Activated T-helper 2 cell treated with anti-CD3 and anti-CD28 coated beads, Interferon-gamma antibody, Interleukin-2, Interleukin-4, amounts not matched to agents 10 μg/mL and 5 μg/mL and 100 μg/mL, durations not matched to agents 14 hours and 24 hours and 36 hours (primary cell): ENCODE measurements around the gene DTWD2. TPM values are rescaled to one million over a fixed set of nuclear protein-coding genes. Genes with fewer than 3 reads are reported as not detected.
"Not testable (repeated sequence)": the region's sequence is repeated elsewhere in the genome, so short reads cannot be mapped to it uniquely, and the experiment has no call there.

Source experiments
- DNase-seq: peaks from one replicate; pipeline ENCODE4 v3.0.0; 2021; ENCODE audit warnings: low spot score
- H3K27ac Mint-ChIP-seq: one replicate; pipeline ENCODE4 v1.8.0; 2021; ENCODE audit warnings: mixed read lengths
- H3K27me3 Mint-ChIP-seq: one replicate; pipeline ENCODE4 v1.8.0; 2021; ENCODE audit warnings: low read depth, mixed read lengths
- H3K36me3 Mint-ChIP-seq: one replicate; pipeline ENCODE4 v1.8.0; 2021; ENCODE audit warnings: low read depth, mixed read lengths
- H3K4me1 Mint-ChIP-seq: one replicate; pipeline ENCODE4 v1.8.0; 2021; ENCODE audit warnings: low read depth, mixed read lengths
- H3K4me3 Mint-ChIP-seq: one replicate; pipeline ENCODE4 v1.8.0; 2021; ENCODE audit warnings: low read depth, mild to moderate bottlenecking, moderate library complexity, mixed read lengths
- H3K9me3 Mint-ChIP-seq: one replicate; pipeline ENCODE4 v1.8.0; 2021; ENCODE audit warnings: mixed read lengths
- intact Hi-C: fragments of 100-400 bp; cut with micrococcal nuclease; formaldehyde crosslinking; loops from one replicate; pipeline ENCODE4 v1.15.1; 2023
- total RNA-seq: library from RNA; stranded (reverse); gene quantifications from 2 replicates; pipeline ENCODE4 v1.2.3, GENCODE V29; 2022

DTWD2 gene
- total RNA-seq, 1 donor from 2014 or later, result 2.3 TPM

GRCh38 chr5:118875131-118875530 is 113.2 kb downstream of the DTWD2 start:
- DNase-seq, result no peak
- Mint-ChIP-seq H3K27me3 (no peaks in the 10 kb centered on the region), H3K4me1 (no peaks in the 10 kb centered on the region), H3K9me3 (peaks cover 31% of the 10 kb centered on the region), H3K36me3 (no peaks in the 10 kb centered on the region), H3K27ac (no peak overlapping the region), H3K4me3 (no peak overlapping the region)
- intact Hi-C loops, result no loop called here

GRCh38 chr5:118873417-118873816 is 114.9 kb downstream of the DTWD2 start:
- peaks cover 31% of the 10 kb centered on the region for H3K9me3 Mint-ChIP-seq
- H3K27ac Mint-ChIP-seq, result no peak overlapping the region
- no peak overlapping the region for H3K4me3 Mint-ChIP-seq

GRCh38 chr5:118863345-118863744 is 125.0 kb downstream of the DTWD2 start:
- Mint-ChIP-seq H3K27ac (no peak overlapping the region), H3K9me3 (no peaks in the 10 kb centered on the region), H3K4me1 (no peaks in the 10 kb centered on the region), H3K4me3 (no peak overlapping the region), H3K27me3 (no peaks in the 10 kb centered on the region), H3K36me3 (no peaks in the 10 kb centered on the region)
- DNase-seq, result no peak
- intact Hi-C loops, result no loop called here

More at GRCh38 chr5:118873417-118873816, 114.9 kb downstream of the DTWD2 start:
- no peak for DNase-seq
- no peaks in the 10 kb centered on the region for H3K27me3 Mint-ChIP-seq
- no peaks in the 10 kb centered on the region for H3K4me1 Mint-ChIP-seq
- intact Hi-C loops, result no loop called here
- H3K36me3 Mint-ChIP-seq, result no peaks in the 10 kb centered on the region

GRCh38 chr5:118862596-118862995 is 125.8 kb downstream of the DTWD2 start:
- H3K27me3 Mint-ChIP-seq, result no peaks in the 10 kb centered on the region
- H3K27ac Mint-ChIP-seq, result no peak overlapping the region
- H3K4me3 Mint-ChIP-seq, result no peak overlapping the region
- H3K9me3 Mint-ChIP-seq, result no peaks in the 10 kb centered on the region
- intact Hi-C loops, result no loop called here
- H3K36me3 Mint-ChIP-seq, result no peaks in the 10 kb centered on the region
- H3K4me1 Mint-ChIP-seq, result no peaks in the 10 kb centered on the region
- DNase-seq, result no peak

GRCh38 chr5:118857700-118858099 is 130.6 kb downstream of the DTWD2 start:
- H3K27ac Mint-ChIP-seq, result no peak overlapping the region

GRCh38 chr5:118854819-118855218 is 133.5 kb downstream of the DTWD2 start:
- no peak overlapping the region for H3K27ac Mint-ChIP-seq
- H3K4me1 Mint-ChIP-seq, result no peaks in the 10 kb centered on the region
- H3K36me3 Mint-ChIP-seq, result no peaks in the 10 kb centered on the region
- DNase-seq, result no peak
- H3K27me3 Mint-ChIP-seq, result no peaks in the 10 kb centered on the region
- H3K9me3 Mint-ChIP-seq, result peaks cover 5% of the 10 kb centered on the region
- no peak overlapping the region for H3K4me3 Mint-ChIP-seq
- intact Hi-C loops, result no loop called here

More at GRCh38 chr5:118857700-118858099, 130.6 kb downstream of the DTWD2 start:
- DNase-seq, result no peak
- Mint-ChIP-seq H3K4me1 (no peaks in the 10 kb centered on the region), H3K36me3 (no peaks in the 10 kb centered on the region), H3K4me3 (no peak overlapping the region), H3K9me3 (no peaks in the 10 kb centered on the region), H3K27me3 (no peaks in the 10 kb centered on the region)
- intact Hi-C loops, result no loop called here

GRCh38 chr5:118851785-118852184 is 136.6 kb downstream of the DTWD2 start:
- H3K9me3 Mint-ChIP-seq, H3K4me1 Mint-ChIP-seq, H3K4me3 Mint-ChIP-seq, DNase-seq, H3K27ac Mint-ChIP-seq, H3K36me3 Mint-ChIP-seq, H3K27me3 Mint-ChIP-seq, intact Hi-C loops: not testable (repeated sequence)

- H3K36me3 Mint-ChIP-seq, intact Hi-C loops, H3K27ac Mint-ChIP-seq, H3K9me3 Mint-ChIP-seq, H3K27me3 Mint-ChIP-seq, H3K4me1 Mint-ChIP-seq, DNase-seq, H3K4me3 Mint-ChIP-seq: not testable (repeated sequence)
Observed at GRCh38 chr5:118849507-118849906, 138.8 kb downstream of the DTWD2 start.

- Mint-ChIP-seq H3K27ac (no peak overlapping the region), H3K4me1 (no peaks in the 10 kb centered on the region), H3K4me3 (no peak overlapping the region), H3K9me3 (no peaks in the 10 kb centered on the region), H3K27me3 (no peaks in the 10 kb centered on the region), H3K36me3 (no peaks in the 10 kb centered on the region)
- intact Hi-C loops, result no loop called here
- DNase-seq, result no peak
Observed at GRCh38 chr5:118844351-118844750, 144.0 kb downstream of the DTWD2 start.

- Mint-ChIP-seq H3K36me3 (no peaks in the 10 kb centered on the region), H3K9me3 (no peaks in the 10 kb centered on the region), H3K4me1 (no peaks in the 10 kb centered on the region), H3K27me3 (no peaks in the 10 kb centered on the region), H3K27ac (no peak overlapping the region), H3K4me3 (no peak overlapping the region)
- no peak for DNase-seq
- intact Hi-C loops, result no loop called here
Observed at GRCh38 chr5:118834710-118835109, 153.6 kb downstream of the DTWD2 start.

GRCh38 chr5:118832974-118833373 is 155.4 kb downstream of the DTWD2 start:
- intact Hi-C loops, result no loop called here
- H3K27ac Mint-ChIP-seq, result no peak overlapping the region
- no peak for DNase-seq
- no peaks in the 10 kb centered on the region for H3K9me3 Mint-ChIP-seq
- no peaks in the 10 kb centered on the region for H3K4me1 Mint-ChIP-seq
- no peak overlapping the region for H3K4me3 Mint-ChIP-seq
- H3K36me3 Mint-ChIP-seq, result no peaks in the 10 kb centered on the region
- no peaks in the 10 kb centered on the region for H3K27me3 Mint-ChIP-seq

- no peak for DNase-seq
- no peak overlapping the region for H3K27ac Mint-ChIP-seq
- no peaks in the 10 kb centered on the region for H3K4me1 Mint-ChIP-seq
- H3K9me3 Mint-ChIP-seq, result no peaks in the 10 kb centered on the region
- intact Hi-C loops, result no loop called here
- no peaks in the 10 kb centered on the region for H3K27me3 Mint-ChIP-seq
- no peaks in the 10 kb centered on the region for H3K36me3 Mint-ChIP-seq
- no peak overlapping the region for H3K4me3 Mint-ChIP-seq
Observed at GRCh38 chr5:118825226-118825625, 163.1 kb downstream of the DTWD2 start.

GRCh38 chr5:118818604-118819003 is 169.7 kb downstream of the DTWD2 start:
- H3K27ac Mint-ChIP-seq, result no peak overlapping the region
- DNase-seq, result no peak
- H3K27me3 Mint-ChIP-seq, result no peaks in the 10 kb centered on the region
- no peaks in the 10 kb centered on the region for H3K36me3 Mint-ChIP-seq
- no peaks in the 10 kb centered on the region for H3K4me1 Mint-ChIP-seq
- H3K4me3 Mint-ChIP-seq, result no peak overlapping the region
- intact Hi-C loops, result no loop called here
- no peaks in the 10 kb centered on the region for H3K9me3 Mint-ChIP-seq

- H3K4me1 Mint-ChIP-seq, result no peaks in the 10 kb centered on the region
- H3K27me3 Mint-ChIP-seq, result no peaks in the 10 kb centered on the region
- no peaks in the 10 kb centered on the region for H3K36me3 Mint-ChIP-seq
- DNase-seq, result no peak
- no peaks in the 10 kb centered on the region for H3K9me3 Mint-ChIP-seq
- H3K27ac Mint-ChIP-seq, result no peak overlapping the region
- no peak overlapping the region for H3K4me3 Mint-ChIP-seq
- intact Hi-C loops, result no loop called here
Observed at GRCh38 chr5:118808441-118808840, 179.9 kb downstream of the DTWD2 start.
